Measurements from ENCODE around the gene ADAMTS2. TPM values are rescaled to one million over a fixed set of nuclear protein-coding genes. Genes with fewer than 3 reads are reported as not detected.

ADAMTS2 gene
- total RNA-seq, 1 donor from 2014 or later: 11.9 TPM

DNA sequence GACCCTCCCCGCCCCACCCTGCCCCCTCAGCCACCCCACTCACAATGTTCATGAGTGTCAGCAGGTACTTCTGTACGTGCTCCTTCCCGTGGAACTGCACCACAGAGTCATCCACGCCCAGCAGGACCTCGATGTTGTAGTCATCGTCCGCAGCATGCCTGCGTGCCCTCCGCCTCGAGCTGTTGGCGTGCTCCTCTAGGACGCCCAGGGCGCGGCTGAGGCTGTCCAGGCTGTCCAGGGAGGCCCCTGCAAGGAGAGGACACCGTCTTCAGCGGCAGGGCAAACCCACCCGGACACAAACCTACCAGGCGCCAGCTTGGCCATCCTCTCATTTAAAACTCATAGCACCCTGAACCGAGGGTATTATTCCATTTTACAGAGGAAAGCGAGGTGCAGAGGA is 137.8 kb downstream of the ADAMTS2 start:
- ATAC-seq (no peak), DNase-seq (ENCODE audit: low spot score) (no peak)

DNA sequence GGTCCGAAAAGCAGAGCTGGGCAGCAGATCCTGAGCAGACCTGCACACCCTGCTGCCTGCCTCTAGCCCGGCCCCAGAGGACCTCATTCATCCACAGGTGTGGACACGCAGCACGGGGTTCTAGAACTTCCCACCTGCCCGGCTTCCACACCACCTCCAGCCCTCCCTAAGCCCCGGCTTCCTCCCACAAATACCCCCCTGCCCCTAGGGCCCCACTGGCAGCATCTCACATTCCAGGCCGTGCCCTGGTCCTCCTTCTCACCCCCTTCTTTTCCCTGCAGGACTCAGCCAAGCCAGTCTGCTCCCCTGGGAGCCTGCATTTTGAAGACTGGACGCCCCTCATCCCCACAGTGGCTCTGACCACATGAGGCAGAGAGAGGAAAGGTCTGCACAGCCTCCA is 138.9 kb downstream of the ADAMTS2 start:
- no peak for ATAC-seq

DNA sequence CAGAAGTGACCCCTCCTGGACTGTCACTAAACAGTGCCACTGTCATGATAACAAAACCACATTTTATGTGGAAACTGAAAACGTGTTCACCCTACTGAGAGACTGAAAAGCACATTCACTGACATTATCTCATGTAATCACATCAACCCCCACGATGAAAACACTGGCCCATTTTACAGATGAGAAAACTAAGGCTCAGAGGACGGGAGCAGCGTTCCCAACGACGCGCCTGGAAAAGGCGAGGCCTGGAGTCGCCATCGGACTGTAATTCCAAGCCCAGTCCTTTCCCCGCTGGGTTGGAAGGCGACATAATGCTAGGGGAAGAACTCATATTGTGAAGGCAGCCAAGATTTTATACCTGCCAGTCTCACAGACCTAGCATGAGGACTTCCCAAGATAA is 140.0 kb downstream of the ADAMTS2 start:
- ATAC-seq: no peak

More for the DNA sequence above, 138.9 kb downstream of the ADAMTS2 start:
- no peak for DNase-seq (ENCODE audit: low spot score)

DNA sequence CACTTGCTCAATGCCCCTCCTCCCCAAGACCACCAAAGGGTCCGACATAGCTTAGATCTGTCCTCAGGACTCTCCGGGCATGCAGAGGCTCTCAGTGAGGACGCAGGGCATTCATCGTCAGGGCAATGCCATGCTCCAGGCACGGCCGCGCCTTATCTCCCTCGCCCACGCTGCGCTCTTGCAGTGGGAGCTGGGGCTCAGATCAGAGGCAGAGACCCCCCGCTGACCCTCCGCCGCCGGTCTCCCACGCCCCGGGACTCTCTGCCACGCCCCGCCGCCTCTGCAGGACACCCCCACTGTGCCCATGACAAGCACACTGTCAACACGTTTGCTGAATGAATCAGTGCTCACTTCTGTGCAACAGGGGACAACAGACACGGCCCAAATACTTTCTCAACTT is 140.7 kb downstream of the ADAMTS2 start:
- no peak for DNase-seq (ENCODE audit: low spot score)

More for the DNA sequence above, 140.0 kb downstream of the ADAMTS2 start:
- DNase-seq (ENCODE audit: low spot score): no peak

DNA sequence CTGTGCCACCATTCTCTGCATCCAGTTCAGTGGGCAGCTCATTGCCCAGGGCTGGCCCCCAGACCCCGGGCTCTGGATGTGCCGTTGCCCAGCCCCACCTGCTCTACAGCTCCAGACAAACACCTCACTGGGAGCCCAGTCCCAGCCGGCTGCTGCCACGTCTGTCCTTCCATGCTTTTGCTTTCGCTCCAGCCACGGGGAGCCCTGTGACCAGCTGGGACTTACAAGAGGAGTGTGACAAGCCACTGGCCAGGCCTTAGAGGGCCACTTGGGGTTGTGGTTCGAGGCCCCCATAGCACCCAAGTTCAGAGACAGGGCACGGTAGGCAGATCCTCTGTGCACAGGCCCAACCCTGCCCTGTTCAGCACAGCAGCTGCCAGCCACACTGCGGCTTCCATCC is 142.0 kb downstream of the ADAMTS2 start:
- DNase-seq (ENCODE audit: low spot score) (no peak), ATAC-seq (no peak)

More for the DNA sequence above, 140.7 kb downstream of the ADAMTS2 start:
- no peak for ATAC-seq

DNA sequence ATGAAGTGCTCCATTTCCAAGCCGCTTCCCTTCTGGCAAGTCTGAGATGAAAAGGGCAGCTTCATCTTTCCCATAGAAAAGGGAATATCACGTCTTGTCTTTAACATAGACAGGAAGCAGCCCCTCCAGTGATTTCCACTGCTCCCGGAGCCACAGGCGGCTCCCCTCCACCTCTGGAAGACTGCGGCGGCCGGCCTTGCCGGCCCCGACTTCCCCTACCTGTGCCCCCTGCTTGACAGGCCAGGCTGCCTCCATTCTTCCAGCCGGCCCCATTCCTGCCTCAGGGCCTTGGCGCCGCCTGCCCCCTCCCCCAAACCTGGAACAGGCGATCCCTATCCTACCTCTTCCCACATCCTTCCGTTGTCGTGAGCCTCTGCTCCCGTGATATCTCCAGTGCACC is 143.3 kb downstream of the ADAMTS2 start:
- ATAC-seq (no peak), DNase-seq (ENCODE audit: low spot score) (no peak)

DNA sequence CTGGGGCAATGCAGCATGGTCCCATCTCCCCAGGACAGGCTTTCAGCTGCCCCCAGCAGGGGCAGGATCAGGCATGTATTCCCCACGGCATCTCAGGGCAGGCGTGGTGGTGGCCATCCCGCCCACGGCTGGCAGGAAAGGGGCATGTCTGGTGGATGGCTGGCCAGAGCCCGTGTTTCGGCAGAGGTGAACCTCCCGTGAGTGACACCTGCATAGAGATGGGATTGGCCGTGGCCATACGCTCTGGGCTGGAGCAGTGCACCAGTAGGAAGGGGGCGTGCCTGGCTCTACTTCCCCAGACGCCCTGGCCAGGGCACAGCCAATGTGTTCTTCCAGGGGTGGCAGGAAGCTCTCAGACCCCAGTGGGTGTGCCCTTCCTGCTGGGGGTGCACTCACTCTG is 146.0 kb downstream of the ADAMTS2 start:
- DNase-seq (ENCODE audit: low spot score) (no peak), ATAC-seq (no peak)

DNA sequence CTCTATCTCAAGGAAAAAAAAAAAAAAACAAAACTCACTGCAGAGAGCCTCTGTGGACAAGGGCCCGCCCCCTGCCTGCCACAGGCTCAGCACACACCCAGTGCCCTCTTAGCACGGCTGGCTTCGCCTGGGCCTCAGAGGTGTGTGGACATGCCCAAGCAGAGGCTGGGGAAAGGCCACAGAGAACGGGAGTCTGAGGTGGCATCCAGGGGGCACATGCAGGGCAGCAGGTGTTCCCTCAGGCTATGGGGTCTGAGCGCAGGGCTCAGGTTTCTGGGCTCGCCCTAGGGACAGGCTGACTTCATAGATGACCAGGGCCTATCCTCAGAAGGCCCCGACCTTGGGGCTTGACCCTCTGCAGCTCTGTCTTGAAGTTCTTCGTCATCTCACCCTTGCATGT is 146.4 kb downstream of the ADAMTS2 start:
- DNase-seq (ENCODE audit: low spot score) (no peak), ATAC-seq (no peak)

DNA sequence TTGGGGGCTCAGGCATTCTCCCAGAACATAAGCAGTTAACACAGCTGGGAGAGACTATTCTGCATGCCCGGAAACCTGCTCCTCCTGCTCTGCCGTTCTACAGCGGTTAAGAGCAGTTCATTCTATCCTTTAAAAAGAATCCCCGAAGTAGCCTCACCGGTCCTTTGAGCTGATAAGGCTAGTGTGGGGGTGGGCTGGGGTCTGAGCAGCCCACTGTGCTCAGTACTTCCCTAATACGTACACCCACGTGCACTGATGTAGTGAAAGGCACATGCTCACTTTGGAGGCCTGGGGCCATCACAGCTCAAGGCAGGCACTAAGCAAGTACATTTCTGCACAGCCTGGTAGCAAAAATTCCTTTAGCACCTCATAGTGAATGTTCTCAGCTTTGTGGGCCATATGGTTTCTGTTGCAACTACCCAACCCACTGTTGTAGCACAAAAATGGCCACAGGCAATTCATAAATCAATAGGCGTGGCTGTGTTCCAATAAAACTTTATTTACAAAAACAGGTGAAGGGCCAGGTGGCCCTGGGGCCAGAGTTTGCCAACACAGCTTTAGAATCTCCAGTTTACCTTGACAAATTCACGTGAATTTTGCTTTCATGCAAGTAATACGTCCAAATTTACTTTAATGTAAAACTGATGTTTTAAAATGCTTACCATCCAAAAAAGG is 148.7 kb downstream of the ADAMTS2 start:
- no peak for ATAC-seq
- DNase-seq (ENCODE audit: low spot score): no peak

DNA sequence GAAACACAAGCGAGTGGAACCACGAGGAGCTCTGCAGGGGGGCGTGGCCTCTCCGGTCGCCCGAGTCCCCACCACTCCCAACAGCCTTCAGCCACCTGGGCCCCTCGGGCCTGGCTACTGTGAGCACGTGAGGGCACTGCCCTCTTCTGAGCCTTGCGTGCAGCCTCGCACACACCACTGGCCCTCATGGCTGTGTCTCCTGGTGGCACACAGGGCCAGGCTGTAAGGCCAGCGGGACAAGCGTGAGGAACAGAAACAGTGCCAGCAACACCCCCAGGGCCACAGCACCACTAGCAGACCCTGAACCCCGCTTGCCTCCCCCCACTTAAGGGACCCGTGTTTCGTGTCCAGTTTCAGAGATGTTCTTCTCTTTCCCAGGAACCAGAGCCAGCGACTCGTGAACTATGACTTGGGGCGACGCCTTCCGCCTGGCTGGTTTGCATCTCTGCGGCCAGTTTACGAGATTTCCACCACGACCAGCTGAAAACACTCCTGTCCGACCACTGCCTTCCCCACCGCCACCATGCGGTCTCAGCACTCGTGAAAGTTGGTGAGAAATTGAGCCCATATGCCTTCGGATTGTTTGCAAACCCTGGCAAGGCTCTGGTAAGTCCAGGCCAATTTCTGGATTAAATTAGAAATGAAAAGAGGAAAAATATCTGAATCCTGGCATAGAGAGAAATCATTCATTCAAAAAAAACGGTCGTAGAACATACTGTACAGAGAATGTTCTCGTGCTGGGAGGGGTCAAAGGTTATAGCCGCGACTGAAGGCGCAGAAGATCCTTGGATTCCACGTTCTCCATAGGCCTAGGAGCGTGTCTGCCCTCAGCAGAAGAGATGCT is 149.5 kb downstream of the ADAMTS2 start:
- no peak for DNase-seq (ENCODE audit: low spot score)
- no peak for ATAC-seq

DNA sequence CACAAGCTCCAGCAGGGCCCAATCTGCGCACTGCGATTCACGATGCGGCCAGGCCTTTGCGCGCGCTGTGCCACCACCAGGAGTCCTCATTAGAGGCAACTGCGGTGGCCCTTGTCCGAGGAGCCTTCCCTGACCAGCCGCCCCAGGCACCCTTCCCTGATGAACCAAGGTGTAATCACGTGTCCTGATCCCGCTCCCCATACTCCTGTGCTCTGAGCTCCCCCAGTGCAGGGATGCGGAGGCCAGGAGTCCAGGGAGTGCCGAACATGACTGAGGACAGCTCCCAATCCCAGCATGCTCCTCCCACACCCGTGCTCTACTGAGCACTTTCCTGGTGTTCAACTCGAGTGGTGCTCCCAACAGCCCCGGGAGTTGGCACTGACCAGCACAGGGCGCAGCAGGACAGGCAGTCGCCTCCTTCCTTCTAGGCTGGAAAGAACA is 150.3 kb downstream of the ADAMTS2 start:
- ATAC-seq (no peak), DNase-seq (ENCODE audit: low spot score) (no peak)

DNA sequence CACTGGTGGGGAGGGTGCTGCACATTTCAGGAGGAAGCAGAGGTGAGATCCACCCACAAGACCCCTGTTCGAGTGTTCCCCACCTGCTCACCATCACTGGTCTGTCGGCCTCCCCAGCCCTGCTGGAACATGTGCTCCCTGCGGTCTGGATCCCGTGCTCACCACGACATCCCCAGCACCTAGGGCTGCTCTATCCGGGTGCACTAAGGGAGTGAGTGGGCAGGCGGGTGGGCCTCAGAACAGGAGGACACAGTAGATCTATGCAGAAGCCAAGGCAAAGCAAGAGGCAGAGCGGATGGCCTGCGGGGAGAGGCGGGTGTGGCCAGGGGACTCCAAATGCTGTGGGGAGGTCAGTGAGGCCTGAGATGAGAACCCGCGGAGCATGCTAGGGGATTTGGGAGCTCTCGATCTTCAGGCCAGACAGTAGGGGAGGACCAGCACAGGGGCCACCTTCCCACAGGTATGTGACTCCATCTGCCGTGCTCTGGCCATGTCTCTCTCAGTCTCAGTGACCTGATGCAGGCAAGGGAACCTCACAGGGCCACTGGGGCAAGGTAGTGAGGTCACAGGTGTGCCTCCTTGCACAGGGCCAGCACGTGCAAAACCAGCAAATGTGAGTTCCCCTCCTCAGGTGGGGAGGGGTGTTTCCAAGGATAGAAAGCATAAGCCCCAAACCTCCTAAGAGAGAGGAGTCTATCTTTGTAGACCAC is 150.9 kb downstream of the ADAMTS2 start:
- ATAC-seq (no peak), DNase-seq (ENCODE audit: low spot score) (no peak)

DNA sequence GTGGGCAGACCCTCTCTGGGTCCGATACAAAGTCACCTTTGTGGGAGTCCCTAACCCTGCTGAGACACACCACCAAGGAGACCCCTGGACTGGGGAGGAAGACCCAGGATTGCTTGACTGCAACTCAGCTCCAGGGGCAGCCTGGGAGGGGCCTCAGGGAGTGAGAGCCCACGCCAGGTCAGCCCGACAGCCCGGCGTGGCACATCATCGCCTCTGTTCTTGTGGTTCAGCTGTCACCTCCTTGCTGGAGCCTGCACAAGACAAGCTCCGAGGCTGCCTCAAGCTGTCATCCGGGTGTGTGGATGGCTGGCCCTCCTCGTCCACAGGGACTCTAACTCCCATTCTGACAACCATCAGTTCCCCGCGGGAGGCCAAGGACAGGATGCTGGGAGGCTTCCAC is 151.5 kb downstream of the ADAMTS2 start:
- no peak for ATAC-seq
- DNase-seq (ENCODE audit: low spot score): no peak

DNA sequence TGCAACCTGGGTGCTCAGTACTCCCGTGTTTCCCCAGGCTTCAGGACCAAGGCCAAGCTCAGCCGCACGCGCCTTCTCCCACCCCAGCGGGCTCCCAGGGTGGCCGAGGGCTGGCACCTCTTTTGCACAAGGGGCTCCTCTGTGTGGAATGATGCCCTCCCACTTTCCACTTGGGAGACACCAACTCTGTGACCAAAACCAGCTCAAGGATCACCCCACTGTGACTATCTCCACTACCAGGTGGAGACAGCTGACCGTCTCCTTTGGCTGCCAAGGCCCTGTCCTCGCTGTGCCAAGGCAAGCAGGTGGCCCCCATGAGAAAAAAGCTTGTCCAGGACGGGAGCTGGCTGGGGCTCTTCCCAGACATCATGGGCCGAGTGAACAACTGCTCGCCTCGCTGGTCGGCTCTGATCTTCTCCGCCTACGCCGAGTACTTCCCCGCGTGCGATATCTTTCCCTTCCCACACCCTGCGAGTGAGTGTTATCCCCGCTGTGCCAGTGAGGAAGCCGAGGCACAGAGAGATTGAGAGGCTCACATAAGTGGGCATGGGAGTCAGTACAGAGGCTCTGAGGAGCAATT is 152.3 kb downstream of the ADAMTS2 start:
- DNase-seq (ENCODE audit: low spot score) (no peak), ATAC-seq (no peak)

DNA sequence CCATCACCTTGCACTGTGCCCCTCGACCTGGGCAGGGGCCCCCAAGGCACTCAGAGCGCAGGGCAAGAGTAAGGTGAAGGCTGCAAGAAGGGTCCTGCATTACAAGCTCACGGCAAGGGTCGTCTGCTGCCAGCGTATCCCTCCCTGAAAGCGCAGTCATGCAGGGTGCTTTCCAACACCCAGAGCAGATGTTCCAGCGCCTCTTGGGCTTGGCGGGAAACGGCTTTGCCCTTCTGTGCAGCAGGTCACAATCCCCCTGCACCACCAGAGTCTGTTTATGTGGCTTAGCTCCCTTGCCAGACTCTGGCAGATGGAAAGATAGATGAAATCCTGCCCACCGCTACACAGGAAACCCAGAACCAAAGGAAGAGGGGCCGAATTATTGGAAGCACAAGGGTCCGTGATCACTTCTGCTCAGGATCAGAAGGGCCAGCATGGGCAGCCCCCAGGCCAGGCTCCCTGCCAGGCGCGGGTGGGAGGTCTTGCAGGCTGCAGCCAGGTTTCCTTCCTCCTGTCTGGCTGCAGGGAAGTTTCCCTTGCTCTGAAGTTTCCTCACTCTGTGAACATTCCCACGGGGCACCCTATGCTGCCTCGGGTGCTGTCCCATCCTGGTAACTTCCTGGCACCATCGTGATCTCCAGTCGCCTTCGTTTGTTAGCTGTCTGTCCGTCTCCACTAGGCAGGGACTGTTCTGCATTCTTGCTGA is 152.9 kb downstream of the ADAMTS2 start:
- ATAC-seq (no peak), DNase-seq (ENCODE audit: low spot score) (no peak)

DNA sequence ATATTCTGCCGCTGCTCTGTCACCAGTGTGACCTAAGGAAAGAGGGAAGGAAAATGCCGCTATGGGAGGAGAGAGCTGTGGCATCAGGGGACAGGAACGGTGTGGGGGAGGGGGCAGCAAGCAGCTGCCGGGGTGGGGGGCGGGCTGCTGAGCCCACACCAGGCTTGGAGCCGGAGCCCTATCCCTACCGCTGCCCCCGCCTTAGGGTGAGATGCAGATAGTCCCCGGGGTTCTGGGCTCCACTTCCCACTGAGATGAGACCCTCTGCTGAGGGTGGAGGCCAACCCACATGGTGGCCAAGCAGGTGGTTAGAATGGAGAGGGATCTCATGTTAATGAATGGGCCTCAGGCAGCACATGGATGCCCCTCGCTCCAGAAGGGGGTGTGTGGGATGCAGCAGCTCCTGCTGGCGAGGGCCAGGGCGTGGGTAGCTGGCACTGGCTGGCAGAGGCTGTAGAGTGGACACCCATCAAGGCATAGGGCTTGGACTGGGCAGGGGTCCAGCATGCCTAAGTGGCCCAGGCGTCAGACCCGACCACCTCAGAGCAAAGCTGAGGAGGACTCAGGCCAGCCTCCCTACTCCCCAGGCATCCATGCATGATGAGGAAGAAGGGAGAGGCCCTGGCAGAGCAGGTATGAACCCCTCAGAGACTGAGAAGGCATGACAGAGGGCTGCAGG is 153.6 kb downstream of the ADAMTS2 start:
- ATAC-seq (no peak), DNase-seq (ENCODE audit: low spot score) (no peak)

DNA sequence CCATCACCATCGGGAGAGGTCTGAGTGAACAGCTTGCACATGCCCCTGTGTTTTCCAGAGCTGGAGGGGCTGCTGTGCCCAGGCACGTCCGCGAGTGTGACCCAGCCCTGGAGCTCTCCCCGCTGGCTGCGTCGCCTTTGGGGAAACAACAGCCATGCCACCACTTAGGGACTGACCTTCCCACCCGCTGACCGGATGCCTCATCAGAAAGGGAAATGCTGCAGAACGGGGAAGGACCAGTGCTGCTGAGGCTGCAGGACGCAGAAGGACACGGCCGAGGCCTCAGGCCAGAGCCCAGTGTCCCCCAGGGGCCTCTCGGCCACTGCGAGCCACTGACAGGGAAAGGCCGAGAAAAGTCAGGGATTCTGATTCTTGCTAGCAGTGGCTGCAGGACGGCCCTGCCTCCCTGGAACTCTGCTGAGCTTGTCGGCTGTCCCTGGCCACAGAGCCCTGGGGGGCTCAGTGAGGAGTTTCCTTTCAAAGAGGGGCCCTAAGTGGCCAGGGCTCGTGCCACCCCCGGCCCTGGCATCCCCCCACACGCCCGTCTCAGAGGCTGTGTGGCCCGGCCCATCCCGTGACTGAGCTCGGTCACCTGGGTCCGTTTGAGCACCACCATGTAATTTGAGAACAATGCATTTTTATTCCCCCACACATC is 154.3 kb downstream of the ADAMTS2 start:
- no peak for DNase-seq (ENCODE audit: low spot score)

DNA sequence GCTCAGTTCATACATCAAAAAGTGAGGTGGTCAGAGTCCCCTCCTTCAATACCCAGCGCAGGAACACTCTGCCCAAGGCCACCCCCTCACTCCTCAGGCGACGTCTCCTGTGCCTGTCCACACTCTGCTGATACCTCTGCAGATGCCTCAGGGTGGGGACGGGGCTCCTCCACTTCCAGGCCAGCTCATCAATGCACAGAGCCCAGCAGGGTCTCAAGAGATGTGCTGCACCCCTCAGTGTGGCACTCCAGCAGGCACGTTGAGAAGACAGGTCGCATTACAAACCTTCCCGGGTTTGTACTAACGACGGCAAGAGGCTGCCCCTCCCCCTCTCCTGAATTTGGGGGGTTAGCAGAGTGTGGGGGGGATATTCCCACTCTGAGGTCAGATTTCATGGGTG is 156.6 kb downstream of the ADAMTS2 start:
- ATAC-seq (no peak), DNase-seq (ENCODE audit: low spot score) (no peak)

More for the DNA sequence above, 154.3 kb downstream of the ADAMTS2 start:
- ATAC-seq: peak; percentile 56
